ENCODE measurements around the gene CHGA.

CHGA gene

DNA sequence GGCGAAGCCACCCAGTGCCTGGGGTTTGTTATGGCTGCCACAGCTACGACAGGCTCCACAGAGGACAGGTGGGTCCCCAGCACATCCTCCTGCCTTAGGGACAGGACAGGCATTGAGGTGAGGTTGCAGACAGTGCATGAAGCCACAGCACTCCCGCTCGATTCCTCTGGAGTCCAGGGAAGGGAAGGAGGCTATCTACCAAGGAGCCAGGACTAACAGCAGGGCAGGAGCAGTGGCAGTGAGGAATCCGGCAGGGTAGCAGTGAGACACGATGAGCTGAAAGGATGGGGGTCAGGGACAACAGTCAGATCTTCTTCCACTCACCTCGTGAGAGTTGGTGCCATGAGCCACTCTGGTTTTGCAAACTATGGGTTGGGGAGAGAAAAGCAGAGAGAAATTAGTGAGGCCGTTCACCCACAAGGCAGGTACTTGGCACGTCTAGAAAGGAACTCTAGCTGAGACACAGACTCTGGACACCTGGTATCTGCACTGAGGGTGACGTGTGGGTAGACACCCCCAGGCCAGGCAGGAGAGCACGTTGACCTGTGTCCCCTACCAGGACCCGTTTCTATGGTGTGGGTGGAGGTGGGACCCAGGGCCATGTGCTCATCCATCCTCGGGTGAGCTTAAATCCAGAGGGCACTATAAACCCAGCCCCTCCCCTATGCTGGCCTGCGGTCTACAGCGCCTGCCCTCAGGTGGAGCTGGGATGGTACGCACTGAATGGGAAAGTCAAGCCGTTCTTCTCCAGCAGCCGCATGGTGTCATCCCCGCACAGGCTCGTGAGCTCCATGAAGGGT lies 39.3 kb downstream of the CHGA start:
- DNase-seq: no peak

DNA sequence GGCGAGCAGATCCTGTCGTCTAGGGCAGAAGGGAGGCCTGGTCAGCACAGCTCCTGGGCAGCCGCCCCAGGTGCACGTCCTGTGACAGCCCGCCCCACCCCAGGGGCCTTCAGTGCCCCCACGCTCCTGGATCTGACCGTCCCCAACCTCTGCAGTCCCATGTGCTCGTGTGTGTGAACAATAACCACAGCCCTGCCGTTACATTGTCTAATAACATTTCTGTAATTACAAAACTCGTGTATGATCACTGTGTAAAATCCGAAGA lies 39.8 kb downstream of the CHGA start:
- no peak for DNase-seq

DNA sequence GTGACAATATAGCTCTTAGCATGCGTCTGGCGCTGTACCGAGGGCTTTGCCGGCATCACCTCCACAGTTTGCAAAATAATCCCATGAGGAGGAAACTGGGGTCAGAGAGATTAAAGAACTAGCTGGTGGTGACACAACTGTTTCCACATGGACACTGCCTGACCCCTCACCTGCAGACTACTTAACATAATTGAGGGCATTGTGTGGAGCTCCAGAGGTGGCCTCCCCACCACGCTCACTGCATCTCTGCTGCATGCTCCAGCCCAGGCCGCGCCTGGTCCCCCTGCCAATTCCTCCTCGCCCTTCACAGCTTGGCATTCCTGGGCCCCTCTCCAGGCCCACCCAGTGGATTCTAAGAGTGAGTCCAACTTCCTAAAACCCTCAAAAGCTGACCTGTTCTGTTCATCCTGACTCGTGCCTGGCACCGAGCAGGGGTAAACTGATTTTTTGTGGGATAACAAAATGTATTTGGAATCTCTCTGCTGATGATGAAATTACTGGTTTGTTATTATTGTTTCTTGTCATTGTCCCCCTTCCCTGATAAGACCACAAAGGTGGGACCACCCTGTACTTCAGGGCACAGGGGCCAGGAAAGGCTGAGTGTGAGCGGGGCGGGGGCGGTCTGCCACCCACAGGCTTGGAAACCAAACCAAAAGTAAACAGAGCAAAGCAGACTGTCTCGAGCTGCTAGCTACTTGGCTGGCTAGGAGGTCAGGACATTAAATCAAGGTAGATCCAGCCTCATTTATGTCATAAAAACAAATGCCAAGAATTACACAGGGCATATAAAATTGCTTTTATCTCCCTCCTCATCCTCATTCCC lies 40.6 kb downstream of the CHGA start:
- no peak for DNase-seq

DNA sequence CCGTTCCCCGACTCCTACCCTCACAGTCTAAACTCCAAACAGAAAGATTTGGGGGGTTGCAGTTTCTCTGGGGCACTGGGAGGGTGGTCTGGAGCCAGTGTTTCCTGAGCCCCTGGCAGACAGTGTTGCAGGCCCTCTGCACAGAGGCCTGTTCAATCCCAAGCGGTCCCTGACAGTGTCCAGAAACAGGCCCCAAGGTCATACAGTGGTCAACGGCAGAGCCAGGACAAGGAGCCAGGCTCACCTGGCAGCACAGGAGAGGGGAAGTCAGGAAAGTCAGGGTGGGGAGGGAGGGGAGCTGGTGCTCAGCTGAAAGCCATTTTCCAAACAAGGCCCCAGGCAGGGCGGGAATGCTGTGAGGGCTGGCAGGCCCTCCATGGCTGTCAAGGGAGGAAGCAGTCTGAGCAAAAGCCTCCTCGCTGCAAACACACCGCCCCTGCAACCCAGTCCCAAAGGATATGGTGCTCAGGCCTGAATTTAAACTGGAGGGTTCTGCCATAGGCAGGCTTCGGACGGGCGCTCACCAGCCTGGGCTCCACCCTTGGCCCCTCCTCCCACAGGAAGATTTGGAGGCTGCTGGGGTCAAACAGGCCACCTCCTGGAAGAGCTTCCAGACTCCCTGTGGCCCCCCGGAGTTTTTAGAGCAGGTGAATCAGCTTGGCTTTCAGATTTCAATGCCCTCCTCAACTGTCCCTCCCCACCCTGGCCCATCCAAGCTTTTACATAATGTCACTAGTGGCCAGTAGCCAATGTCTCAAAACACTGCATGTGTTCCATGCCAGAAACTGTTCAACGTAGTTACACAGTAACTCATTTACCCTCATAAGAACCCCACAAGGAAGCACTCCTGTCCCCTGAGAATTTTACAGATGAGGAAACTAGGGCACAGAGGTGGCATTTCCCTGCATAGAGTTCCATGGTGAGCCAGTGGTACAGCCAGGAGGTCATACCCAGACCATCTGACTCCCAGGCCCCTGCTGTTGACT lies 41.5 kb downstream of the CHGA start:
- no peak for DNase-seq

DNA sequence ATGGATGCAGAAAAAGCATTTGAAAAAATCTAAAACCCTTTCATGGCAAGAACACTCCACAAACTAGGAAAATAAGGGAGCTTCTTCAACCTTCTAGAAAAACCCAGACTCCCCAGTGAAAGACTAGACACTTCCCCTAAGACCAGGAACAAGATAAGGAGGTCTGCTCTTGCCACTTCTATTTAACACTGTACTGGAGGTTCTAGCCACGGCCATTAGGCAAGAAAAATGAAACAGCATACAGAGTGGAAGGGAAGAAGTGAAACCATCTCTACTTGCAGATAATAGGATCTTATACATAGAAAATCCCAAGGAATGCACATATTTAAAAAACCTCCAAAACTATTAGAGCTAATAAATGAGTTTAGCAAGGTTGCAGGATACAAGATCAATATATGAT lies 42.3 kb downstream of the CHGA start:
- DNase-seq: no peak

DNA sequence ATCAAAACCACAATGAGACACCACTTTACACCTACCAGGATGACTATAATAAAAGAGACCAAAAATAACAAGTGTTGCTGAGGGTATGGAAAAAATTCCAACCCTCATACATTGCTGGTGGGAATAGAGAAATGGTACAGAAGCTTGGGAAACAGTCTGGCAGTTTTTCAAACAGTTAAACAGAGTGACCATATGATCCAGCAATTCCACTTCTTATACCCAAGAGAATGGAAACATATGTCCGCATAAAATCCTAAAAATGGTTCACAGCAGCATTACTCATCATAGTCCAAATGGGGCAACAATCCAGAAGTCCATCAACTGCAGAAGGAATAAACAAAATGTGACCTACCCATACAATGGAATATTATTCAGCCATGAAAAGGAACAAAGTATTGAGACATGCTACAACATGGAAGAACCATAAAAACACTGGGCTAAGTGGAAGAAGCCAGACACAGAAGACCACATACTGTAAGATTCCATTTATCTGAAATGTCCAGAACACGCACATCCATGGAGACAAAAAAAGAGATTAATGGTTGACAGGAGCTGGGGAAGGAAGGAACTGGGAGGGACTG lies 44.5 kb downstream of the CHGA start:
- DNase-seq: no peak

DNA sequence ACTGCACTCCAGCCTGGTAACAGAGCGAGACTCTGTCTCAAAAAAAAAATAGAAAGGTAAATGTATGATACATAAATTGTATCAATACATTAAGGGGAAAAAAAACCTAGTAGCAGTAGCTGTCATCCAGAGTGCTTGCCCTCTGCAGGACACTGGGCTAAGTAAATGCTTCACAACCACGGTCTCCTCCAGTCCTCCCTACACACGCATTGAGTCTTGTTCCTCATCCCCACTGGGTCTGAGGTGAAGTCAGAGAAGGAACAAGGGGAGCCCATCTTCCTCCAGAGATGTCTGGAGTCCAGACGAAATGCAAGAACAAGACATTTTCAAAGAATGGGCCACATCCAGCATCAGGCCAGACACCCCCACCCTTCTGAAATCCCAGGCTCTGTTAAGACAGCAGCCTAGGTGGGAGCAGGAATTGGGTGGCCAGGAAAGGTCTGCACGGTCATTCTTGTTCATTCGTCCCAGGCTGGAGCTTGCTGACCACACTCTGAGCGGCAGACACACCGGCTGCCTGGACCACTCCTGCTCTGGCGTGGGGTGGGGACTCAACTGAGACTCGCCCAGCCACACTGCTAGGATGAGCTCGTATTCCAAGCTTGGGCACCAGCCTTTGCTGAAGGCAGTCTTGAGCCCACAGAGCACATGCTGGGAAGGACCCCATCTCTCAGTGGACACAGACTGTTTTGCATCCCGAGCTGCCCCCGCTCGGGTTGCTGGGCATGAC lies 45.5 kb downstream of the CHGA start:
- DNase-seq: no peak

DNA sequence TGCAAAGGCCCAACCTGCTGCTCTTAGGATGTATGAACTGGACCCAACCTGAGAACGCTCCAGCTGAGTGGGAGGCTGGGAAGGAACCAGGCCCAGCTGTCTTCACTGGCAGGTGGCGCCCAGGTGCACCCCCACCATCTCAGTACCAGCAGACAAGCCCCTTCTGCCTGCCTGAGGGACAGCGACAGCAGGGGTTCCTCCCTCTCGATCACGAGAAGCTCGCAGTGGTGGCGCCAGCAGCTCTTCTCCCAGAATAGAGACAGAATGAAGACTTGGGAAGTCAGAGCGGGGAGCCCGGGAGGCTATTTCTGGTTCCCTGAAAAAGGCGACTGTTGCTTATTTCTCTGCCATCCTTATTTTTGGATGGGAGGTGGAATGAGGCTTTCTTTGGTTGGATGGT lies 46.5 kb downstream of the CHGA start:
- no peak for DNase-seq

DNA sequence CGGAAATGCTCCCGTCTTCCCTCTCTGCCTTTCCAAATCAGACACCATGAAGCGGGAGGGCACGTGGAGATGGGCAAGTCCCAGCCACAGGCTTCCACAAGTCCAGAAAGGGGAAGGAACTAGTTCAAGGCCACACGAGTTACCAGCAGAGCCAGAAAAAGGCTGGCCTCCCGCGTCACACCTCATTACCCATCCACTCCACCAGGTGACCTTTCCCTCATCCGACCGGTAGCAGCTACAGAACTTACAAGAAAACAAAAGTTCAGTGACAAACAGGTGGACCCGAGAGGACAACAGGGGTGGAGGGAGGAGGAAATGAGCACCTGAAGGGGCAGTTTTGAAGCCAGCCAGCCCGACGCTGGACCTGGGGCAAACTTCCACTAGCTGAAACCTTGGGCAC lies 46.9 kb downstream of the CHGA start:
- DNase-seq: no peak

DNA sequence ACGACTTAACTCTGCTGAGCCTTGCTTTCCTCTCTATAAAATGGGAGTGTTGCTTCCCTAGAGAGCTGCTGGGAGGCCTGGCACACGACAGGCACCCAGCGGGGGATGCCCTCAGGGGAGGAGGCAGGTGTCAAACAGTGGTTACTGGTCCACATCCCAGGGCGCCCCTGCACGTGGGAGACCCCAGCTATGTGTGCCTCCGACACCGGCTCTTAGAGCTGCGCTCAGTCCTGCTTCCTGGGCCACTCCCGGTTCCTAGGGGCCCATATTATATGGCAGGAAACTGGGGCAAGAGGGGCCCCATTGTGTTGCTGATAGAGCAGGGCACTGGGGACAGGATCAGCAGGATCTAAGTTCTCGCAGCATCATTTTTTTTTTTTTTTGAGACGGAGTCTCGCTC lies 47.3 kb downstream of the CHGA start:
- DNase-seq: no peak

DNA sequence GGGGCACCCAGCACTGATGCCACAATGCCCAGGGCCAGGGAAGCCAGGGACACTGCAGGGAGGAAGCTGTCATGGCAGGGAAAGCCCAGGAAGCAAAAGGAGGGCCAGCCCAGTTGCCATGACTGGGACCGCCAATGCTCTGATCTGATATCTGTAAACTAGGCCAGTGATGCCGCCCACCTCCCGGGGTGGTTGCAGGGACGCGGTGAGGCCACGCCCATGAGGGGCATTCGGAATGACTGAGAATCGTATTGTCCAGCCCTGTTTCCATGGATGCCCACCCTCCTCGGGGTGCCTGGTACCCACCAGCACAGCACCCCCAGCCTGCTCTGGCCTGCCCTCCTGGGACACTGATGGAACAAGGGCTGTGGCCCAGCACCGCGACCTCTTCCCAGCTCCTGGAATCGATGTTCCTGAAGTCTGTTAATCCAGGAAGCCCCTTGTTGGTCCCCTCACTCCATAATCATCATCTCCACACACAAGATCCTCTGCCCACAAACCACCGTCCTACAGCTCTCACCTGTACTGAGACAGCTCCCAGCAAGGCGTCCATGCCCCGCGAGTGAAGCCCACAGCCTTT lies 48.7 kb downstream of the CHGA start:
- no peak for DNase-seq

DNA sequence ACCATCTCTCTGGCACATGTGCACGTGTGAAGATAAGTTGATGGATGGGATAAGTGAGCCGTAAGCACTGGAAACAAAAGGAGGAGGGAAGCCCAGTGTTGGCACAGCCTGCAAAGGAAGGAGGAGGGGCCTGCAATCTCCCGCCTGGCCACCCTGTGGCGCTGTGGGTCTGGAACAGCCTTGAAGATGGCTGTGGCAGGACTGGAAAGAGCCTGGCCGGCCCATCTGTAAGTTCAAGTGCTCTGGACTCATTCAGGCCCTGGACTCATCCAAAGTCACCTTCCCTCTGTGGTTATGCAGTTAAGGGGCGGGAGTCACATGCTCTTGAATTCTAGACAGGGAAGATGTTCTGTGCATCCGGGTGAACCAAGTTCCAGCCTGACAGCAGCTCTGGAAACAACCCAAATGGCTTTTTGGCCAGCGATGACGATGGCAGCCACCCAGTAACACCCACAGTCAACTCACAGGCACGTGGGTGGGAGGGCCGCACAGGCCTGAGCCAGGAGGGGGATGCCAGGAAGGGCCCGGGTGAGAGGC lies 50.4 kb downstream of the CHGA start:
- no peak for DNase-seq

DNA sequence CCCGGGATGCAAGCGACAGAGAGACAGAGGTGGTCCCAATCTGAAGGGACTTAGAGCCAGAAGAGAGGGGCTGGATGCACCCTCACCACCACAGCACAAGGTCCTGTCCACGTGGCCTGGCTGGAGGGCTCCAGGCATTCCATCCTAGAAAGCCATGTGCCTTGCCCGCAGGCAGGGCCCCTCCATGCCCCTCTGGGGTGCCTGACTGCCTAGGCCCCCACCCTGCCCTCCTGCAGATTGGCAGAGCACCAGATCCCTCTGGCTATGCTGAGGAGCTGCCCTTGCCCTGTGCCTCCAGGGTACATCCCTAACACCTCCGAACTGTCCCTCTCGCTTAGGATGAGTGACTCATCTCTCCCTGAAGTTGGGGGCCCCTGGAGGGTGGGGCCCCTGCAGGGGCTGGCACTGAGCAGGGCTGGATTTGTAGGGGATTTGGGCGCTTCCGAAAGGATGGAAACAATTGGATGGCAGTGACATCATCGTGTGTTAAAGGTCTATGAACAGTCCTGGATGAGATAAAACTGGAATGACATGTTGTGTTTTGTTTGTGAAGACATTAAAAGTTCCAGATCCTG lies 50.9 kb downstream of the CHGA start:
- no peak for DNase-seq

DNA sequence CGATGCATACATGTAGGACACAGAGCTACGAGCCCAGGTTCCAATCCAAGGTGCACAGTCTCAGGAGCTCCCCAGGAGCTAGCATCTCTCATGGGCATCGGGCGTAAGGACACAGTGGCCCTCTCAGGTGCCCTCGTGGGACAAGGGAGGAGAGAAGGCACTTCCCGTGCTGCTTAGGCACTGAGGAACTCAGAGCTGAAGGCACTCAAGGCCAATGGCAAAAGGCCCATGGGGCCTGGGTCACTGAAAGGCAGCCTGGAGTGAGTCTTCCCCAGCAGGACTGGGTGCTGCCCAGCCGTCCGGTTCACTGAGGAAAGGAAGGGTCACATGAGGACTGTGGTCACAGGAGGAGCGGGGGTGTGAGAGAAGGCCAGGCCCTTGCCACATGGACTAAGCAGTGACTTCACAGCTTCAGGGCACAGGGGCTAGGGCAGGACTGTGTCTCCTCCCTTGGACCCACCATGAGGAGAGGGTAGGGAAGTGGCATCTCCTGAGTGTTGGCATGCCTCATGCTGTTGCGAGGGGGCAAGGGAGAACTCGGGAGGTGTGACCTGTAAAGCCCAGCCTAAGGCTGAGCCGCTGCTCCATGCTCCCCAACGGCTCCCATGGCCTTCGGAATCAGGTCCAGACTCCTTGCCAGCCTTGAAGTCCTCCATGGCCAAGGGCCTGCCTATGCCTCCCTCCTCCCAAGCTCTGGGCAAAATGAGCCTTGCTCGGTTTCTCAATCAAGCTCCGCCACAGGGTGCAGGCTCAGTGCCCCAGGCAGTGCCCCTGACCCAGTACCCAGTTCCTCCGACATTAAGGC lies 51.8 kb downstream of the CHGA start:
- no peak for DNase-seq

DNA sequence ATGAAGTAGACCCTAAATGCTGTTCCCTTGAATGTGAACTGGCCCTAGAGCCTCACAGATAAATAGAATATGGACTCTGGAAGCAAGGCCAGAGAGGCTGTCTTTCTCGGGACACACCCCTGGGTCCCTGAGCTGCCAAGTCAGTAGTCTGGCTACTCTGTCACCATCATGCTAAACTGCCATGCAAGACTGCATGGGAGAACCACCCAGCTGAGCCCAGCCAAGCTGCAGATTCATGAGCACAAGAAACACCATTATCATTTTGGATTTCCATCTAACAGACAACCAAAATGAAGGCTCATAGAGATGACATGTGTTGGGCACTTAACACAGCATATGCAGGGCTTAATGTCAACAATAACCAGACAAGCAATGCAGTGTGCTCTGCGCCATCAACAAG lies 53.3 kb downstream of the CHGA start:
- DNase-seq: no peak

DNA sequence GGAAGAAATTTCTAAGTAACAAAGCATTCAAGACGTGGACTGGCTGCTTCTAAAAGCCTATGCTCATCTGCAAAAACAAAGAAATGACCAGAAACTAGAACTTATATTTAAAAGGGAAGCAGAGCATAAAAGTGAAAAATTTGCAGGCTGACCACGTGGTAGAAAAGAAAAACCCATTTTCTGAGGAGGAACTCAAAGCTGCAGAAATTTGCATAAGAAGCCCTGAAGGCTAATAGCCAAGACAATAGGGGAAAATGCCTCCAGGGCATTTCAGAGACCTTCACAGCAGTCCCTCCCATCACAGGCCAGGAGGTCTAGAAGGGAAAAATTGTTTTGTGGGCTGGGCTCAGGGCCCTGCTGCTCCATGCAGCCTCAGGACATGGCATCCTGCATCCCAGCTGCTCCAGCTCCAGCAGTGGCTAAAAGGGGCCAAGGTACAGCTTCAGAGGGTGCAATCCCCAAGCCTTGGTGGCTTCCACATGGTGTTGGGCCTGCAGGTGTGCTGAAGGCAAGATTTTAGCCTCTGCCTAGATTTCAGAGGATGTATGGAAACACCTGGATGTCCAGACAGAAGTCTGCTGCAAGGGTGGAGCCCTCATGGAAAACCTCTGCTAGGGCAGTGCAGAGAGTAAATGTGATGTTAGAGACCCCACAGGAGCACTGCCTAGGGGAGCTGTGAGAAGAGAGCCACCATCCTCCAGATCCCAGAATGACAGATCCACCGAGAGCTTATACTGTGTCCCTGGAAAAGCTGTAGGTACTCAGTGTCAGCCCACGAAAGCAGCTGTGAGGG lies 55.5 kb downstream of the CHGA start:
- DNase-seq: no peak

DNA sequence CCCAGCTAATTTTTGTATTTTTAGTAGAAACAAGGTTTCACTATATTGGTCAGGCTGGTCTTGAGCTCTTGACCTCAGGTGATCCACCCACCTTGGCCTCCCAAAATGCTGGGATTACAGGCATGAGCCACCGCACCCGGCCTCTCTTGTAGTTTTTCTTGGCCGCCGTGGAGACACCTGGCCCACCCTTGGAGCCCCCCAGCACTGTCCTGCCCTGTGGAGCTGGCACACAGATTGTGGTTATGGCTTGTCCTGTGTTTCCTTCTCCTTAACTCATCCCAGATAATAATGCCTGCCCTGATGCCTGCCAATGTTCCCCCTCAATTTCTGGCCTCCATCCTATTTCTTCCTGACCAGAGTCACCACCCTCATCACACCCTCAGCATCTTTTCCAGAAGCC lies 57.9 kb downstream of the CHGA start:
- DNase-seq: no peak

DNA sequence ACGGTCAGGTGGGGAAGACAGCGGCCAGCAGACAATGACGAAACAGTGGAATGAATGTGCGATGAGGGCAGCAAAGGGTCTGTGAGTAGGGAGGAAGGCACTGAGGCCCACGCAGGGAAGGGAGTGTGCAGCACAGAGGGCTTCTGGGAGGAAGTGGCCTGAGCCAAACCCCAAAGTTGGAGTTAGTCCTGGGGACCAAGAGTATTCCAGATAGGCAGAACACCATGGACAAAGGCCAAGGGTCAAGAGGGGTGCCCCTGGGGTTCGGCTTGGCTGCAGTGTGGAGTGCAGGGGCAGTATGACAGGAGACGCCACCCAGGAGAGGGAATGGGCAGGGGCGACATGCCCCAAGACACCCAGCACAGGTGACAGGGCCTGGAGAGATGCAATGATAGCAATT lies 58.8 kb downstream of the CHGA start:
- DNase-seq: no peak

DNA sequence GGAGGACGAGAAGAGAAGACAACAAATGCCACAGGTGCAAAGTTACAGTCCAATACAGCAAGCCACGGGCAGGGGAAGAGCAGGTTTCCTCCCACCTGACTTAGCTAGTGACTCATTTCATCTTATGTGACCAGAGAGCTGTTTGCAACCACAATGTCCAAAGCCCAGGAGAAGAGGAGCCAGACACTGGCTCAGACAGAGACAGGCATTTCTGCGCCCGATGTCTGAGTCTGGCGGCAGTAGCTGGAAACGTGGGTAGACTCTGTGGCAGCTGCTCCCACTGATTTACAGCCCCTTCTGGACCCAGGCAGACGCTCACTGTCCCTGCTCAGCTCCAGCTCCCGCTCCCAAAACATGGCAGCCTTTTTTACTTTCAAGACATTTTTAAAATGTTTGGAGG lies 60.0 kb downstream of the CHGA start:
- DNase-seq: no peak

Measured in activated T-cell treated with anti-CD3 and anti-CD28 coated beads, Interleukin-2, amount 50 U/mL, for 1 hour (primary cell).